Activated CD4-positive, alpha-beta T cell treated with anti-CD3 and anti-CD28 coated beads, Interleukin-2, amount 50 U/mL, for 16 hours (primary cell): Measurements from ENCODE around the gene CIB2.

ENCODE experiments used
- DNase-seq: peaks from one replicate; pipeline ENCODE4 v3.0.0-alpha.2; 2020

The CIB2 gene

DNA sequence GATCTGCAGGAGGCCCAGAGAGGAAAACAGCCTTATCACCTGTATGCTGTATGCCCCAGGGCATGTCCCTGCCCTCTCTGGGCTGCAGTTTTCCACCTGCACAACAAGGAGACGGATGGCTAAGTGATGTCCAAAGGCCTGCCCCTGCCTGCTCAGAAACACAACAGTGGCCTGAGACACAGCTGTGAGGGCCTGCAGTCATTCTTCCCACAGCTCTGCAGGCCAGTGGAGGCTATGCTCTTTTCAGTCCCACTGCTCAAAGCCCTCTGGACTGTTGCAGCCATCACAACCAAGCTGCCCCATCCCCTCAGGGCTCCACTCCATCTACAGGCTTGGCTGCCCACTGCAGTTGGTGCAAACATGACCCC is 48.5 kb downstream of the CIB2 start:
- no peak for DNase-seq

GRCh38 chr15:78082106-78082742 is 49.0 kb downstream of the CIB2 start:
- no peak for DNase-seq

DNA sequence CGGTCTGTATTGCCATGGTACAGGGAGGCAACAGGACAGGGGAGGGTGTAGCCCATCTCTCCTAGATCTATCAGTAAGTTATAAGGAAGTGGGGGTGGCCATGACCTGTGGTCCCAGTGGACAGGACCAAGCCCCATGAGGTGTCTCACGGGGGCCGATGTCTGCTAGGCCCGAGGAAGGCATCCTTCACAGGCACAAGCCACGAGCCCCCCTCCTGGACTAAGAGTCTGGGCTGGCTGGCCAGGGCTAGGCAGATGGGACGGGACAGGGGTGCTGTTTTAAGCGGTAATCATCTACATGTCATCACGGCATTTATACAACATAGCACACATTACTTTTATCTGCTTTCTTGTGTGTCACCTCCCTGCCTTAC is 51.2 kb downstream of the CIB2 start:
- no peak for DNase-seq

DNA sequence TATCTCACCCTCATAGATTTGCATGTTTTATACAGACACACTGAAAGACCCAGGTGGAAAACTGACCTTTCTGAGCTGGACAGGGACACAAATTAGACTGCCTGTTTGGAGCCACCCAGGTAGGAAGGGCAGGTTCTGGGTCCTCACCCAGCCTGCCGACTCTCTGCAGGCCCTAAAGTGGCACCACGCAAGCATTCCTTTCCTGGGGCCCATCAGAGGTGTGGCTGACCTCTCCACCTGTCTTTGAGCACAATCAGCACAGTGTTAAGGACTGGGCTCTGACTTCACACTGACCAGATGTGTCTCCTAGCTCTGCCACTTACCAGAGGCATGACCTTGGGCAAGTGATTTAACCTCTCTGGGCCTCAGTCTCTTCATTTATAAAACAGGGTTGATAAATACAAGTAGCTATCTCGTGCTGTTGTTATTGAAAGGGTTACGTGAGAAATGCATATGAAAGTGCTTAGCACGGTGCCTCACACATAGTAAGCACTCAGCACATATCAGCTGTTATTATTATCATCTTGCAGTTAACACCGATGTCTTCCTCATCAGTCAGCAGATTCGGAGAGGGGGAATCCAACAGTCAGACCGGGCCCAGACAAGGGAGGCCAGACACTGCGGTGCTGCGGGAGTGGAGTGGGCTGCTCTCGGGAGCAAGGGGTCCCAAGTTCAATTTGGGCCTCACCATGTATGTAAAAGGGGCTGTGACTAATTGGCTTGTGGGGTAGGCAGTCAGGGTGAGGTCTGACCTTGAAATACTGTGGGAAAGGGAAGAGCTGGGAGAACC is 51.8 kb downstream of the CIB2 start:
- DNase-seq, result no peak

- DNase-seq, result no peak
These were observed 53.4 kb downstream of the CIB2 start for GRCh38 chr15:78077871-78078210.

DNA sequence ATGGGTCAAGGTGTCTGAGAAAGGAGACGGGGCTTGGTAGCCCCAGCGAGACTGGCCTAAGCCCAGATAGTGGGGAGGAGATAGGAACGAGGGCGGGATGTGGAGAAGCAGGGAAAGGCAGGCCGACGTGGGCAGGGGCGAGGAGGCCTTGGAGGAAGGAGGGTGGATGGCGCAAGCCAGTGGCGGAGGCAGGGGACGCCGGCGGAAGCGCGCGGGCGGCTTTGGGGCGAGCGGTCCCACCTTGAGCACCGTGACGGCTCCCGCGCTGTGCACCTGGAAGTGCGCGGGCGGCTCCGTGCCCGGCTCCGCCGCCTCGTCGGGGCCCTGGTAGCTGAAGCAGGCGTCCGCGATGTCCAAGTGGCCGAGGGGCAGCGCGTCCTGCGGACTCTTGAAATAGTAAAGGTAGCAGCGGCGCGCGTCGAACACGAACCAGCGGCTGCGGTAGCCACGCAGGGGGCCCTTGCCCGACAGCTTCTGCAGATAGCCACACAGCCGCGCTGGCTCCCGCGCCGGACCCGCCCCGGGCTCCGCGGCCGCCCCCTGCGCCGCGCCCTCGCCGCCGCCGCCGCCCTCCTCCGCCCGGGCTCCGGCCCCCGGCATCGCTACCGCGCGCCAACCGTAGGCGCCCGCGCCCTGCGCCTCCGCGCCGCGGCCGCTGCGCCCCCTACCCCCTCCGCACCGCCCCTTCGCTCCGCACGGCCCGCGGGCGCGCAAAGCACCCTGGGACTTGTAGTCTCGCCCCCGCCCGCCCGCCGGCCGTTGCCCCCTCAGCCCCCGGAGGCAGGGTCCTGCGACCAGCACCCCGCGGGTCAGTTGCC is 54.0 kb downstream of the CIB2 start, which contains the start of gene TBC1D2B:
Gene TBC1D2B (minus strand): TSS at position 659 of the 818 bp plus-strand sequence. CDS start 59 bp downstream, at position 600.
- DNase-seq, result peak; percentile 69

GRCh38 chr15:78076231-78077052 is 54.8 kb downstream of the CIB2 start:
- DNase-seq, result no peak

- DNase-seq, result no peak
These were observed 55.6 kb downstream of the CIB2 start for GRCh38 chr15:78075490-78076230.

- DNase-seq, result no peak
These were observed 58.0 kb downstream of the CIB2 start for GRCh38 chr15:78073046-78073787.

GRCh38 chr15:78072080-78072892 is 59.0 kb downstream of the CIB2 start:
- no peak for DNase-seq

DNA sequence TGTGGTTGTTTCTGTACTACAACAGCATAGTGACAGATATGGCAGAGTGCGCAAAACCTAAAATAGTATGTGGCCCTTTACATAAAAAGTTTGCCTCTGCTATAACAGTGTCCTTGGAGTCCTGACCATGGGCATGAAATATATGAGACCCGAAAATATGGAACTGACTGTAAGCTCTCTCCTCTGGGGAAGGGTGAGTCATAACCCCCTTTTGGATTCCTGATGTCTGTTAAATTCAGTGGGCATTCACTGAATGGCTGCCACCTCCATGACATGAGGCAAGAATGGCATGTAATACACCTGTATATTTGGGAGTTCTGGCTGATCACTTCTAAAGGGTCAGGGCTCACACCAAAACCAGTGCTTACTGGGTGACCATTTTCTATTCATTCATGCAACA is 59.9 kb downstream of the CIB2 start:
- DNase-seq, result no peak

- peak; percentile 67 for DNase-seq
These were observed 61.1 kb downstream of the CIB2 start for GRCh38 chr15:78070049-78070700.

DNA sequence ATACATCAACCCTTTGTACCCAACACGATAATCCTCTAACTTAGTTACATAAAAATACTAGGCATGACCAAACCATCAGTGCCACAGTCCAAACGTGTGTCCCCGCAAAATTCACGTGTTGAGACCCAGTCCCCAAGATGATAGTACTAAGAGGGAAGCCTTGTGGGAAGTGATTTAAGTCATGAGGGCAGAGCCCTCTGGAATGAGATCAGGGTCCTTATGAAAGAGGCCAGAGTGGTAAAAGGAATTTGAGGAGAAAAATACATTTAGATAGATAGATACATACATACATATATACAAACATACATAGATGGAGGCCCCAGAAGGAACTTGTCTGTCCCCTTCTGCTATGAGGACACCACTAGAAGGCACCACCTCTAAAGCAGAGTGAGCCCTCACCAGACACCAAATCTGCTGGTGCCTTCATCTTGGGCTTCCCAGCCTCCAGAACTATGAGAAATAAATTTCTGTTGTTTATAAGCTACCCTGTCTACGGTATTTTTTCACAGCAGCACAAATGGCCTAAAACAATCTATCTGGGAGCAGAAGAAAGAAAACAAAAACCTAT is 61.7 kb downstream of the CIB2 start:
- DNase-seq, result no peak

DNA sequence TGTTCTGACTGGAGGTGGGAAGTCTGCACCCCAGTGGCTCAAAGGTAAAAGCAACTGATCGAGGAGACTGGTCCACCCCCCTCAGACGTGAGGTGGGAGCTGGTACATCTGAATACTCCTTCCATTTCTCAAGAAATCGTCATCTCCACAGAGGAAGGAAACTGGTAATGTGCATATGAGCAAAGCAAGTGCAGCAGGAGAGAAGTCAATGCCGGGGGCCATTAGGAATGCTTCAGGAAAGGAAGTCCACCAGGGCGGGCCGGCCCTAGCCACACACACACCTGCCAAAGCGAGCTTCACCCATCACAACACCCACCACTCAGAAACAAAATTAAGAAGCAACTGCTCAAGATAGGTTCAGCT is 62.2 kb downstream of the CIB2 start:
- no peak for DNase-seq

DNA sequence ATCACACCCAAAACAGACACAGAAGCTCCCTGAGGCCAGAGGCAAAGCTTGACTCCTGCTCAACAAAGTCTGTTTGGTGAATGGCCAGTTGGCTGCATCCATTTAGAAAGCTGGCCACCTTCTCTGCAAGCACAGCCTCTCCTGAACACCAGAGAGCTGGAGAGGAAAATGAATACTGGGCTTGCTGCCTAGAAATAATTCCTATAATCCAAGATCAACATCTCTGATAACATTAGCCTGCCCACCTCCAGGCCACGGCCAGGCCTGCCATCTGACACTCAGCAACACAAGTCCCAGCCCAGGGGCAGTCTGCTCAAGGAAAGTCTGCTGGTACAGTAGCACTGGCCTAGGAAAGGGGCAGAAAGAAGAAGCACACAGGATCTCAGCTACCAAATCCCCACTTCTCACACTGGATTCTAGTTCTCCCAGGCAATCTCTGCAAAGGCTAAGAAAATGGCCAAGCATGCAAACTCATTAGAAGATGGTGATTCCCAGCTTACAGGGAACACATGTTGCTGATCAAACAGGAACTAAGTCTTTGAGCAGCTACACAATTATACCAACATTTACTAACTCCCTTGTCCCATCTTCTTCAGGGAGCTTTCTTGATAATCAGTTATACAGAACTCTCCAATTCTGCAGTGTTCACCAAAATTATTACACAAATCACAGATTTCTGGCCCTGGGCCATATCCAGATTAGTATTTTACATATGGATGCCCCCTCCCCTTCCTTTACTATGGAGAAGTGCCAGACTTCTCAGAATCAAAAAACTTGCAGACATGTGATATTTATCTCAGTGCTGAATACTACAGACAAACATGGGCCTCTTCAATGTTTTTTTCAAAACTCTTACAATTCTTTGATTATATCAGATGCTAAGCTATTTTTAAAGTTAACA is 63.7 kb downstream of the CIB2 start:
- DNase-seq, result no peak

GRCh38 chr15:78065973-78066946 is 65.0 kb downstream of the CIB2 start:
- DNase-seq, result no peak

GRCh38 chr15:78065284-78065872 is 65.9 kb downstream of the CIB2 start:
- no peak for DNase-seq
